GM04503 (cell line): ENCODE results near the gene DTD1.

Experiments
- DNase-seq: peaks from one replicate; pipeline ENCODE4 v3.0.0-alpha.2; 2012; ENCODE audit warnings: low read depth

Gene DTD1

GRCh38 chr20:18587665-18588573, at the start of gene DTD1:
TSS of gene DTD1 (plus strand) at chr20:18588054. CDS start at chr20:18588073, 19 bp downstream.
- DNase-seq, result peak; percentile 14

- DNase-seq, result no peak
These were observed 46.1 kb upstream of the DTD1 start for GRCh38 chr20:18541741-18542140.

GRCh38 chr20:18543216-18543615, 44.6 kb upstream of the DTD1 start:
- DNase-seq, result no peak

- DNase-seq, result no peak
These were observed 43.9 kb upstream of the DTD1 start for GRCh38 chr20:18543932-18544331.

- DNase-seq, result no peak
These were observed 42.3 kb upstream of the DTD1 start for GRCh38 chr20:18545566-18545965.

- DNase-seq, result no peak
These were observed 39.4 kb upstream of the DTD1 start for GRCh38 chr20:18548465-18548864.

GRCh38 chr20:18553746-18554145, 34.1 kb upstream of the DTD1 start:
- no peak for DNase-seq

- peak; percentile 45 for DNase-seq
These were observed 20.7 kb upstream of the DTD1 start, which contains the start of gene SMIM26 for GRCh38 chr20:18566892-18567738. TSS of gene SMIM26 (plus strand) at chr20:18567432. CDS start at chr20:18567479, 47 bp downstream.

GRCh38 chr20:18567739-18568091, 20.1 kb upstream of the DTD1 start:
- DNase-seq, result peak; percentile 12

- DNase-seq, result no peak
These were observed 16.8 kb upstream of the DTD1 start for GRCh38 chr20:18571009-18571408.

- no peak for DNase-seq
These were observed 16.3 kb upstream of the DTD1 start for GRCh38 chr20:18571578-18571977.

GRCh38 chr20:18577942-18578341, 9.9 kb upstream of the DTD1 start:
- DNase-seq, result no peak

GRCh38 chr20:18578581-18578980, 9.3 kb upstream of the DTD1 start:
- DNase-seq, result no peak

GRCh38 chr20:18580012-18580411, 7.8 kb upstream of the DTD1 start:
- DNase-seq, result no peak

GRCh38 chr20:18585134-18585533, 2.7 kb upstream of the DTD1 start:
- DNase-seq, result peak; percentile 24

- no peak for DNase-seq
These were observed 700 bp downstream of the DTD1 start for GRCh38 chr20:18588574-18588933.

- no peak for DNase-seq
These were observed 2.3 kb downstream of the DTD1 start for GRCh38 chr20:18589941-18590674.

- DNase-seq, result no peak
These were observed 8.4 kb downstream of the DTD1 start for GRCh38 chr20:18596270-18596669.

GRCh38 chr20:18609741-18610140, 21.9 kb downstream of the DTD1 start:
- no peak for DNase-seq

- no peak for DNase-seq
These were observed 23.6 kb downstream of the DTD1 start for GRCh38 chr20:18611492-18611891.

- no peak for DNase-seq
These were observed 25.7 kb downstream of the DTD1 start for GRCh38 chr20:18613553-18613952.

- DNase-seq, result no peak
These were observed 26.4 kb downstream of the DTD1 start for GRCh38 chr20:18614244-18614643.
